Upper lobe of left lung (tissue), 4 donors: ENCODE results near the gene NOL4L.
"Not testable (repeated sequence)": the region's sequence is repeated elsewhere in the genome, so short reads cannot be mapped to it uniquely, and the experiment has no call there.

Experiments
- CTCF ChIP-seq, 6 experiments: fragments of 450-650 bp in 4 of 6; fragments of 200-600 bp in 2 of 6; sonication (generic) in 2 of 6; IDR thresholded peaks; one replicate each; pipeline ENCODE4 v1.5.1; 2016 to 2019; ENCODE audit warnings: antibody characterized with exemption in 6 of 6
- EP300 ChIP-seq, 4 donors: sonication (generic); formaldehyde crosslinking; IDR thresholded peaks; one replicate each; pipeline ENCODE4 v1.5.1; 2017; ENCODE audit warnings: antibody characterized with exemption in 4 of 4, control low read depth in 2 of 4
- POLR2A ChIP-seq, 4 donors: fragments of 450-650 bp; IDR thresholded peaks; one replicate each; pipeline ENCODE4 v1.5.1; 2016 to 2017; ENCODE audit warnings: antibody characterized with exemption in 4 of 4, mild to moderate bottlenecking in 2 of 4

- not testable (repeated sequence) for TF ChIP-seq POLR2A, CTCF, EP300 (IDR thresholded peaks at IDR 0.05)
These were observed 93.4 kb downstream of the NOL4L start for GRCh38 chr20:32491764-32492151.
